Stimulated activated CD8-positive, alpha-beta memory T cell treated with anti-CD3 and anti-CD28 coated beads, Interleukin-12 subunit alpha, Interleukin-12 subunit beta, amount 100 ng/mL, for 24 hours (primary cell): Measurements from ENCODE around the gene CHAC2.
"Not testable (repeated sequence)": the region's sequence is repeated elsewhere in the genome, so short reads cannot be mapped to it uniquely, and the experiment has no call there.

ENCODE experiments used
- DNase-seq: peaks from one replicate; pipeline ENCODE4 v3.0.0-alpha.2; 2020; ENCODE audit errors: extremely low read depth

The CHAC2 gene

GRCh38 chr2:53778536-53779162 lies 11.0 kb downstream of the CHAC2 start:
- DNase-seq: no peak

DNA sequence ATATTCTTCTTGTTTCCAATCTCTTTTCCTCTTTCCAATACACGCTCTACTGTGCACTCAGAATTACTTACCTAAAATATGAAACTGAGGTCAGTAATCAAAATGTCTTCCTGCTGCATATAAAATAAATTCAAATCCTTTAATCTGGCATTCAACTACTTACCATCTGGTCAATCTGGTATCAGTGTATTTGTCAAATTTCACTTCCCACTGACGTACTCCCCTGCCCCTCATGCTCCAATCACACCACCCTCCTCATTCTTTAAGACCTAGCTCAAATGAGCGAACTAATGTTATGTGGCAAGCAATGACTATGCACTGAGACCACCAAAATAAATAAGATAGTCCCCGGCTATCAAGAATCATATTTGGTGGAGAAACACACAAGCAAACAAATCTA lies 12.5 kb downstream of the CHAC2 start:
- no peak for DNase-seq

GRCh38 chr2:53782676-53783075 lies 15.1 kb downstream of the CHAC2 start:
- no peak for DNase-seq

GRCh38 chr2:53784436-53784835 lies 16.8 kb downstream of the CHAC2 start:
- no peak for DNase-seq

DNA sequence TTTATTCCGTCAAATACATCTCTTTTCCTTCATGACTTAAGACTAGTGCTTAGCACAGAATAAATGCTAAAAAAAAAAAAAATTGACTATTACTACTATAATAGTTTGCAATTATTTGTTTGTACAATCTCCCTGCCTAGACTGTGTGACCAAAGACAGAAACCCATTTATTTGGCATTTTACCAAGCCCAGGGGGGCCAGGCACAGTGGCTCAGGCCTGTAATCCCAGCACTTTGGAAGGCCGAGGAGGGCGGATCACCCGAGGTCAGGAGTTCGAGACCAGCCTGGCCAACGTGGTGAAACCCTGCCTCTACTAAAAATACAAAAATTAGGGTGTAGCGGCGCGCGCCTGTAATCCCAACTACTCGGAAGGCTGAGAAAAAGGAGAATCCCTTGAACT lies 17.8 kb downstream of the CHAC2 start:
- DNase-seq: no peak

DNA sequence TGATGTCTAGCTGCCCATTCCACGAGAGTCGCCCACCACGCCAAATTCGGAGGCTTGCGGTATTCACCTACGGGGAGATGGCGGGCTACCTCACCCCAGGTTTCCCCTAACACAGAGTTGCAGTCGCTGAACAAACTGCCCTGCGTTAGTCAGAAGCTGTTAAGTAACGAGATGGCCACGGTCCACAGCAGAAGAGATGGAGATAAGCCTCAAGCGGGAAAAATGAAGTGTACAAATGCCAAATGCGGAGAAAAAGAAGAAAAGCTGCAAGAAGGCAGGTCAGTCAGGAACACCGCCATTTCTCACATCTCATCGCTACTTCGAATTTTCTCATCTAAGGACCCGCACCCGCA lies 18.7 kb downstream of the CHAC2 start:
- DNase-seq: no peak

DNA sequence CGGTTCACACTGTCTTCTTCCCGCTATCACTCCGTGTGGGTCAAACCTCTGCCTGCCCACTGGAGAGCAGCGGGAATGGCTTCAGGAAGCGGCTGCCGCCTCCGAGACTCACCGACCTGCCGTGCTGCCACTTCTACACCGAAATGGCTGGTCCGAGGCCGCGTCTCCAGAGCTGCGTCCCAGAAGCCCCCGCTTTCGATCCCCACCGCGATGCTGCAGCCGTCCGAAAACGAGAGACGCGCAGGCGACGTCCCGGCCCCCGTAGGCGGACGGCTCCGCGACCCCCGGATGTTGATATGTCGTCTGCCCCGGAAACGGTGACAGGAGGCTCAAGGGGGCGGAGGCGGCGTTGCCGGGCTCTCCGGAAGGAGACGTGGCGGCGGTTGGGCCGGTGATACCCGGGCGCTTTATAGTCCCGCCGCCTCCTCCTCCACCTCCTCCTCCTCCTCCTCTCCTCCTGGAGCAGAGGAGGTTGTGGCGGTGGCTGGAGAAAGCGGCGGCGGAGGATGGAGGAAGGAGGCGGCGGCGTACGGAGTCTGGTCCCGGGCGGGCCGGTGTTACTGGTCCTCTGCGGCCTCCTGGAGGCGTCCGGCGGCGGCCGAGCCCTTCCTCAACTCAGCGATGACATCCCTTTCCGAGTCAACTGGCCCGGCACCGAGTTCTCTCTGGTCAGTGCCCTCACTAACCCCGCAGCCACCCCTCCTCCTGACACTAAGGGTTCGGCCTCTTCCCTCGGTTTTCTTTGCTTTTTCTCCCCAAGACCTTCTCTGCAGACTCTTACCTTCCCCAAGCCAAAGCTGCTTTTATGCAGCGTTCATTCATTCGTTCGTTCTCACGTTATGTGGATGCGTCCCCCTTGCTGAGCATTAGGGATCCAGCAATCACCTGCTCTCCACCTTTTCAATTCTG lies 19.4 kb downstream of the CHAC2 start, which contains the start of the genes ASB3 and ERLEC1:
ASB3 (minus strand) TSS at position 249 of the 909 bp plus-strand sequence. CDS start 21,381 bp downstream, outside the sequence.
ERLEC1 (plus strand) TSS at position 340 of the 909 bp plus-strand sequence; CDS start at position 507, 167 bp downstream.
- peak; percentile 78 for DNase-seq

DNA sequence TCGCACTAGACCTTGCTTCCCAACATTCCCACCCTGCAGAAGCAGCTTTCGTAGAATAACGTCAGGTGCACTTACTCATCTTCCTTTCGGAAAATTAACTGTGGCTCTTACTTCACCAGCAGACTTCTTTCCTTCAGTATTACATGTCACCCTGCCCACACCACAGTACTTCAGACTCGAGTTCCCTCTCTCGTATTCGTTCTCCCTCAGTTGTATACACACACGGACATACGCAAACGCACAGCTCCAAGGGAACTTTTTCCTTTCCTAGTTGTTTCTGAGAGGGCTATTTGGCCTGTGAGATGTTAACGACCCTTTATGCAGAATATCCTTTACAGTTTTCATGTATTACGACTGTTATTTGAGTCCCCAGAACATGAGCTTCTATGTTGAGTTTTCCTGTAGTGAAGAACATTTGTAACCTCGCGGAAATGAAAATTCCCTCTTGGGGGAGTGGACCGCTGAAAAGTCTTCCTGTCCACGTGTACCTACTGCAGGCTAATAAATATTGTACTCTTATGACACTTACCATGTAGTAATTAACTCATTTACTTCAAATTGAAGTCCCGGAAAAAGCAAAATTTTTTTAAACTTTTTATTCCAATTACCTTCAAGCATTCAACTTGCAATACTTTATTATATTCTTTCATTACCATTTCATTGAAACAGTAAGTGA lies 20.1 kb downstream of the CHAC2 start:
- DNase-seq: no peak

DNA sequence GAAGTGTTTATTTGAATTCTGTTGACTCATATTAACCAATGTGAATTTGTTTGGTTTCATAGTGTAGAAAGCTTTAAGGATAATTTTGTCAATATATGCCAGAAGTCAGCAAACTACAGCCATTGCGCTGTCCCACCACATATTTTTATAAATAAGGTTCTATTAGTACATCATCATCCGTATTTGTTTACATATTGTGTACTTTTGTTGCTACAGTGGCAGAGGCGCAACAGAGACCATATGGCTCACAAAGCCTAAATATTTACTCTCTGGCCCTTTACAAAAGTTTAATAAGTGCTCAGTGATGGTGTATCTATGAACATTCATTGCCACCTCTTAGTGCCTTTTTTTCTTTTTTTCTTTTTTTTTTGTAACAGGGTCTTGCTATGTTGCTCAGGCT lies 25.7 kb downstream of the CHAC2 start:
- DNase-seq: no peak

GRCh38 chr2:53793821-53794220 lies 26.2 kb downstream of the CHAC2 start:
- DNase-seq: no peak

- DNase-seq: no peak
Measured at GRCh38 chr2:53801547-53801946, 33.9 kb downstream of the CHAC2 start.

GRCh38 chr2:53802617-53803151 lies 35.1 kb downstream of the CHAC2 start:
- DNase-seq: no peak

GRCh38 chr2:53811601-53812000 lies 44.0 kb downstream of the CHAC2 start:
- DNase-seq: no peak

GRCh38 chr2:53813151-53813550 lies 45.5 kb downstream of the CHAC2 start:
- no peak for DNase-seq

- no peak for DNase-seq
Measured at GRCh38 chr2:53818854-53819435, 51.3 kb downstream of the CHAC2 start.

- DNase-seq: no peak
Measured at GRCh38 chr2:53819634-53820033, 52.0 kb downstream of the CHAC2 start.

DNA sequence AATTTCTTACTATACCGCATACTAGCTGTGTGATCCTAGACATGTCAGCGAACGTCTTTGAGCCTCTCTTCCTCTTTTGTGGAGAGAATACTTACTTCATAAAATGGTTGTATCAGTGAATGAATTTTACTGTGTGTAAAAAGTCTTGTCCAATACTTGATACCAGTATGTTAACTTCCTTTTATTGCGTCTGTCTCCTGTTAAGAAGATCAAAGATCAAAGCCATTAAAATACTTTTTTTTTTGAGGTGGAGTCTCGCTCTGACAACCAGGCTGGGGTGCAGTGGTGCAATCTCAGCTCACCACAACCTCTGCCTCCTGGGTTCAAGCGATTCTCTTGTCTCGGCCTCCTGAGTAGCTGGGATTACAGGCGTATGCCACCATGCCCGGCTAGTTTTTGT lies 52.4 kb downstream of the CHAC2 start:
- DNase-seq: no peak

DNA sequence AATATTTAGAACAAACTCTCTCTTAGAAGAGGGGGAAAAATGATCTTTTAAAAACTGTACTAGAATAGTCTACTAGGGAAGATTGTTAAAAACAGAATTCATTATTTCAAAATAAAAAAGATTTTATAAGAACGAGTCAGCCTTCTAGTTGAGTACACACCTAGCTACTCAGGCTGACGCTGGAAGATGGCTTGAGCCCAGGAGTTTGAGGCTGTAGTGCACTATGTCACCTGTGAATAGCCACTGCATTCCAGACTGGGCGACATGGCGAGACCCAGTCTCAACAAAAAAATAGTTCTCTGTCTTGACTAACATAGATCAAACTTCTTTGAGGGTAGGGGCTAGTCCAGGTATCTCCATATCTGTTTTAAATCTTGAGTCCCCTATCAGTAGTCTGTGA lies 53.1 kb downstream of the CHAC2 start:
- no peak for DNase-seq

DNA sequence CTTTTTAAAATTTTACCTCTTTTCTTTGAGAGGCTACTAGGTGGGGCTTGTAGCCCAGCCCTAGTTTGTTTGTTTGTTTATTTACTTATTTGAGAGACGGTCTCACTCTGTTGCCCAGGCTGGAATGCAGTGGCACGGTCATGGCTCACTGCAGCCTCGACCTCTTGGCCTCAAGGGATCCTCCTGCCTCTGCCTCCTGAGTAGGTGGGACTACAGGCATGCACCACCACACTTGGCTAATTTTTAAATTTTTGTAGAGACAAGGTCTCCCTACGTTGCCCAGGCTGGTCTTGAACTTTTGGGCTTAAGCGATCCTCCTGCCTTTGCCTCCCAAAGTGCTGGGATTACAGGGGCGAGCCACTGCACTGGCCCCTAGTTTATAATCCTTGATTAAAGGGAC lies 54.2 kb downstream of the CHAC2 start:
- DNase-seq: no peak

- DNase-seq: not testable (repeated sequence)
Measured at GRCh38 chr2:53823639-53824038, 56.0 kb downstream of the CHAC2 start.
